IMR-90 (cell line): ENCODE measurements around the gene UGGT2. TPM values are rescaled to one million over a fixed set of nuclear protein-coding genes. Genes with fewer than 3 reads are reported as not detected.

ENCODE experiments used
- ATAC-seq: fragments of 200-7000 bp; cut with Tn5 transposase; 2 replicates; pipeline ENCODE4 v1.9.1; 2020; ENCODE audit warnings: low read depth, mild to moderate bottlenecking, moderate library complexity
- BruUV-seq: library from RNA; stranded (reverse); fragments of 400-500 nt; replicated peaks from 2 replicates; lab custom pipeline; 2021; lab: Mats Ljungman, UMichigan
- CTCF ChIA-PET: fragments of 300-600 bp; formaldehyde crosslinking; extraction: SDS; loops from one replicate; lab custom pipeline; 2021; ENCODE audit warnings: antibody characterized with exemption; lab: Yijun Ruan, JAX
- POLR2A ChIA-PET: fragments of 300-600 bp; sonication (Branson Sonifier 250); formaldehyde crosslinking; loops from one replicate; lab custom pipeline; 2022; ENCODE audit warnings: antibody characterized with exemption; ENCODE audit not compliant: unreplicated experiment; lab: Charles Lee
- DNase-seq: peaks from one replicate; pipeline ENCODE4 v3.0.0; 2013
- H2AFZ ChIP-seq: replicated peaks from 2 replicates; pipeline ENCODE3; 2013; ENCODE audit warnings: low read length, mild to moderate bottlenecking; ENCODE audit not compliant: poor library complexity
- H2AK5ac ChIP-seq: 2 replicates; pipeline ENCODE4 v1.6.1; 2013; ENCODE audit warnings: low read depth, low read length, inconsistent platforms
- H2AK9ac ChIP-seq: replicated peaks from 2 replicates; pipeline ENCODE3; 2013; ENCODE audit warnings: mild to moderate bottlenecking, low read depth, low read length, moderate library complexity; ENCODE audit not compliant: poor library complexity
- H2BK120ac ChIP-seq: 2 replicates; pipeline ENCODE4 v1.6.1; 2013; ENCODE audit warnings: low read depth, low read length, inconsistent platforms
- H2BK15ac ChIP-seq: 3 replicates; pipeline ENCODE4 v1.6.1; 2013; ENCODE audit warnings: low read depth, low read length, inconsistent platforms
- H2BK20ac ChIP-seq: 2 replicates; pipeline ENCODE4 v1.6.1; 2013; ENCODE audit warnings: low read depth, mild to moderate bottlenecking, inconsistent platforms, low read length, moderate library complexity
- H2BK5ac ChIP-seq: 2 replicates; pipeline ENCODE4 v1.6.1; 2013; ENCODE audit warnings: mild to moderate bottlenecking, low read depth, low read length, inconsistent platforms; ENCODE audit not compliant: poor library complexity, severe bottlenecking
- H3K14ac ChIP-seq: replicated peaks from 2 replicates; pipeline ENCODE4 v1.6.1; 2013; ENCODE audit warnings: low read depth, low read length, inconsistent platforms
- H3K18ac ChIP-seq: 2 replicates; pipeline ENCODE4 v1.6.1; 2013; ENCODE audit warnings: low read depth, low read length, control low read depth
- H3K23ac ChIP-seq: 2 replicates; pipeline ENCODE4 v1.6.1; 2013; ENCODE audit warnings: low read depth, low read length, inconsistent platforms
- H3K27ac ChIP-seq: 2 replicates; pipeline ENCODE4 v1.5.1; 2013; ENCODE audit warnings: mild to moderate bottlenecking, control low read depth, low read length; ENCODE audit not compliant: insufficient read depth
- H3K27me3 ChIP-seq: 2 replicates; pipeline ENCODE4 v1.6.1; 2013; ENCODE audit warnings: low read length; ENCODE audit not compliant: control insufficient read depth, insufficient read depth
- H3K36me3 ChIP-seq: 2 replicates; pipeline ENCODE4 v1.6.1; 2013; ENCODE audit warnings: low read length, mixed read lengths; ENCODE audit not compliant: control insufficient read depth, insufficient read depth
- H3K4ac ChIP-seq: 2 replicates; pipeline ENCODE4 v1.6.1; 2013; ENCODE audit warnings: low read depth, low read length, inconsistent platforms
- H3K4me1 ChIP-seq: 2 replicates; pipeline ENCODE4 v1.6.1; 2013; ENCODE audit warnings: low read length, mixed read lengths; ENCODE audit not compliant: control insufficient read depth, insufficient read depth
- H3K4me2 ChIP-seq: 2 replicates; pipeline ENCODE4 v1.6.1; 2013; ENCODE audit warnings: low read depth, mild to moderate bottlenecking, control low read depth, low read length, moderate library complexity
- H3K4me3 ChIP-seq: 2 replicates; pipeline ENCODE4 v1.5.1; 2013; ENCODE audit warnings: low read depth, mild to moderate bottlenecking, control low read depth, low read length, moderate library complexity; ENCODE audit not compliant: insufficient read depth
- H3K56ac ChIP-seq: 2 replicates; pipeline ENCODE4 v1.6.1; 2013; ENCODE audit warnings: low read length, inconsistent platforms; ENCODE audit not compliant: insufficient read depth; ENCODE audit errors: extremely low read depth
- H3K79me1 ChIP-seq, 2 experiments: 2 replicates each; pipeline ENCODE4 v1.6.1; 2013; ENCODE audit warnings: low read length in 2 of 2, inconsistent platforms in 1 of 2, low read depth in 1 of 2
- H3K9ac ChIP-seq: 2 replicates; pipeline ENCODE4 v1.6.1; 2013; ENCODE audit warnings: low read depth, low read length, control low read depth
- H3K9me1 ChIP-seq: 2 replicates; pipeline ENCODE4 v1.6.1; 2013; ENCODE audit warnings: low read length, inconsistent platforms; ENCODE audit not compliant: insufficient read depth
- H3K9me3 ChIP-seq: 2 replicates; pipeline ENCODE4 v1.6.1; 2013; ENCODE audit warnings: low read length; ENCODE audit not compliant: control insufficient read depth, insufficient read depth
- H4K20me1 ChIP-seq: 2 replicates; pipeline ENCODE4 v1.6.1; 2013; ENCODE audit warnings: low read length, inconsistent platforms; ENCODE audit not compliant: insufficient read depth
- H4K5ac ChIP-seq: 2 replicates; pipeline ENCODE4 v1.6.1; 2013; ENCODE audit warnings: mild to moderate bottlenecking, low read depth, low read length, control low read depth
- H4K8ac ChIP-seq, 2 experiments: 2 replicates each; pipeline ENCODE4 v1.6.1; 2013; ENCODE audit warnings: low read depth in 2 of 2, low read length in 2 of 2, control low read depth in 1 of 2, inconsistent platforms in 1 of 2
- H4K91ac ChIP-seq: 2 replicates; pipeline ENCODE4 v1.6.1; 2013; ENCODE audit warnings: low read depth, low read length, inconsistent platforms; ENCODE audit not compliant: insufficient read depth
- BHLHE40 ChIP-seq: fragments of 150-350 bp; IDR thresholded peaks from 2 replicates; pipeline ENCODE4 v1.6.1; 2016; ENCODE audit warnings: mild to moderate bottlenecking, low read depth, low read length
- CEBPB ChIP-seq: IDR thresholded peaks from 2 replicates; pipeline ENCODE4 v1.6.1; 2012; ENCODE audit warnings: low read depth, low read length, improper control_type of control experiment
- CHD1 ChIP-seq: IDR thresholded peaks from 2 replicates; pipeline ENCODE4 v1.6.1; 2012; ENCODE audit warnings: low read depth, low read length, improper control_type of control experiment
- FOS ChIP-seq: fragments of 150-350 bp; IDR thresholded peaks from 2 replicates; pipeline ENCODE4 v1.6.1; 2016; ENCODE audit warnings: low read depth, low read length
- MAFK ChIP-seq: IDR thresholded peaks from 2 replicates; pipeline ENCODE4 v1.6.1; 2012; ENCODE audit warnings: low read depth, low read length, improper control_type of control experiment
- MAZ ChIP-seq: IDR thresholded peaks from 2 replicates; pipeline ENCODE4 v1.6.1; 2012; ENCODE audit warnings: low read depth, mild to moderate bottlenecking, low read length, improper control_type of control experiment, moderate library complexity, borderline replicate concordance
- NFE2L2 ChIP-seq: fragments of 150-350 bp; IDR thresholded peaks from 2 replicates; pipeline ENCODE4 v1.6.1; 2016; ENCODE audit warnings: low read depth, mild to moderate bottlenecking, low read length
- POLR2A ChIP-seq: IDR thresholded peaks from 2 replicates; pipeline ENCODE4 v1.6.1; 2012; ENCODE audit warnings: mild to moderate bottlenecking, low read depth, low read length
- RAD21 ChIP-seq: IDR thresholded peaks from 2 replicates; pipeline ENCODE4 v1.6.1; 2012; ENCODE audit warnings: low read length, improper control_type of control experiment
- RCOR1 ChIP-seq: IDR thresholded peaks from 2 replicates; pipeline ENCODE4 v1.6.1; 2012; ENCODE audit warnings: mild to moderate bottlenecking, low read length, improper control_type of control experiment; ENCODE audit not compliant: insufficient replicate concordance
- RFX5 ChIP-seq: IDR thresholded peaks from 2 replicates; pipeline ENCODE4 v1.8.0; 2012; ENCODE audit warnings: low read depth, mild to moderate bottlenecking, low read length, moderate library complexity
- SMC3 ChIP-seq: fragments of 150-350 bp; IDR thresholded peaks from 2 replicates; pipeline ENCODE4 v1.6.1; 2016; ENCODE audit warnings: low read depth, mild to moderate bottlenecking, antibody characterized with exemption, low read length, moderate library complexity
- USF2 ChIP-seq: fragments of 150-350 bp; IDR thresholded peaks from 2 replicates; pipeline ENCODE4 v1.6.1; 2017; ENCODE audit warnings: mild to moderate bottlenecking, antibody characterized with exemption, low read length, low read depth
- WGBS, 2 experiments: methylation state at CpG; one replicate each; pipeline versions ENCODE4 v1.1.5 to v1.1.7; 2013; ENCODE audit warnings: missing lambda C conversion rate in 2 of 2; ENCODE audit not compliant: insufficient read length in 1 of 2; ENCODE audit errors: extremely low coverage in 2 of 2; 5-methylcytosine and 5-hydroxymethylcytosine counted together
- dilution Hi-C: fragments of 300-500 bp; cut with HindIII; formaldehyde crosslinking; loops from one replicate; pipeline ENCODE4 v1.14.3; 2018; ENCODE audit warnings: low sequenced_read_pairs; ENCODE audit not compliant: unreplicated experiment
- in situ Hi-C: fragments of 300-500 bp; cut with MboI; formaldehyde crosslinking; loops from 3 replicates; pipeline ENCODE4 v1.14.3; 2019; ENCODE audit warnings: low sequenced_read_pairs, inconsistent platforms, mixed read lengths
- intact Hi-C: fragments of 100-400 bp; cut with micrococcal nuclease; formaldehyde crosslinking; loops from 2 replicates; pipeline ENCODE4 v1.10.0; 2022
- polyA plus RNA-seq, 3 experiments: library from polyadenylated mRNA; depleted of rRNA; stranded (reverse); fragments of >200 nt; gene quantifications; 2 replicates each; pipeline ENCODE4 v1.2.3, GENCODE V29; 2012; ENCODE audit warnings: low replicate concordance in 1 of 3
- total RNA-seq: library from RNA; depleted of rRNA; stranded (reverse); fragments of >200 nt; gene quantifications from 2 replicates; pipeline ENCODE4 v1.2.3, GENCODE V29; 2012
- TF ChIP-seq, protein P1 (sequence below): fragments of 150-350 bp; IDR thresholded peaks from 2 replicates; pipeline ENCODE4 v1.6.1; 2016; ENCODE audit warnings: low read depth, mild to moderate bottlenecking, low read length, moderate library complexity, borderline replicate concordance
- TF ChIP-seq, protein P2 (sequence below): conservative IDR thresholded peaks from 2 replicates; pipeline ENCODE4 v1.5.1; 2012; ENCODE audit warnings: mild to moderate bottlenecking, low read depth, low read length, improper control_type of control experiment

UGGT2 gene
- total and polyA plus RNA-seq, 2 of the 4 experiments (the other 2 are of a cell fraction): 21.4 to 40.1 TPM

DNA sequence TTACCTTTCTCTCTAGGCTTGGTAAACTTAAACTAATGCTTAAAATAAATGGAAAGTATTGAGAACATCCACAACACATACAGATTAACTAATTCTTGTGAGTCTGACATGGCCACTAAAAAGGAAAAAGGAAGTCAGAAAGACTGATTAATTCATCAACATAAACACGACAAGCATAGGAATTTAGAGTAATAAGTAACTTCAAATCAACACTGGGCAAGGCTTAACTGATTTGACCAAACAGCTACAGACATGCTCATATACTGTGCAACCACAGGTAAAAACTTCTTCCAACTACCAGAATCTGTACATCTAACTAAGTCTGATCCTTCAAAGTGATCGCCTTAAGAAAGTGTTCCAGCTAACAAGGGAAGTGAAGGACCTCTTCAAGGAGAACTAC is 20.5 kb downstream of the UGGT2 start:
- no peak for ATAC-seq
- H2BK20ac ChIP-seq: no peak overlapping the region
- no peak overlapping the region for H2BK120ac ChIP-seq
- intact Hi-C loops: no loop called here
- H2BK15ac ChIP-seq: no peak overlapping the region
- H3K14ac ChIP-seq: no peak overlapping the region
- H2AFZ ChIP-seq: no peak overlapping the region
- H3K4ac ChIP-seq: no peak overlapping the region
- H4K8ac ChIP-seq: no peak overlapping the region
- H2AK5ac ChIP-seq: no peak overlapping the region
- dilution Hi-C loops: no loop called here
- H4K5ac ChIP-seq: no peak overlapping the region
- no peak overlapping the region for H3K18ac ChIP-seq
- ChIA-PET POLR2A (no interaction called here), CTCF (no interaction called here)
- no CpG with 5 or more reads among the region's 2 CpGs for WGBS, 2 experiments
- no peak overlapping the region for H3K9ac ChIP-seq
- in situ Hi-C loops: loop anchor here (25.0 kb wide), 1 partner anchor 780 kb away; no protein-coding TSS in a partner anchor
- 0 out of 2 replicates have a peak, but pooled peaks cover 2% of the 10 kb centered on the region for H3K36me3 ChIP-seq
- no peak overlapping the region for H3K4me2 ChIP-seq
- H3K9me3 ChIP-seq: no peaks in the 10 kb centered on the region; the same call in 1 of the 2 replicates
- peaks cover 21% of the 10 kb centered on the region for H4K20me1 ChIP-seq
- H3K27ac ChIP-seq: no peak overlapping the region
- no peak overlapping the region for H2AK9ac ChIP-seq
- H3K79me1 ChIP-seq: peaks cover 20 to 40% of the 10 kb centered on the region in 2 experiments
- no peak for DNase-seq
- TF ChIP-seq CEBPB (no peak), USF2 (no peak), CHD1 (no peak), MAZ (no peak), RAD21 (no peak), NFE2L2 (no peak), SMC3 (no peak), RFX5 (no peak), RCOR1 (no peak), MAFK (no peak), POLR2A (no peak), BHLHE40 (no peak), FOS (no peak)
- TF ChIP-seq, protein P1, sequence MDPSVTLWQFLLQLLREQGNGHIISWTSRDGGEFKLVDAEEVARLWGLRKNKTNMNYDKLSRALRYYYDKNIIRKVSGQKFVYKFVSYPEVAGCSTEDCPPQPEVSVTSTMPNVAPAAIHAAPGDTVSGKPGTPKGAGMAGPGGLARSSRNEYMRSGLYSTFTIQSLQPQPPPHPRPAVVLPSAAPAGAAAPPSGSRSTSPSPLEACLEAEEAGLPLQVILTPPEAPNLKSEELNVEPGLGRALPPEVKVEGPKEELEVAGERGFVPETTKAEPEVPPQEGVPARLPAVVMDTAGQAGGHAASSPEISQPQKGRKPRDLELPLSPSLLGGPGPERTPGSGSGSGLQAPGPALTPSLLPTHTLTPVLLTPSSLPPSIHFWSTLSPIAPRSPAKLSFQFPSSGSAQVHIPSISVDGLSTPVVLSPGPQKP: no peak
- TF ChIP-seq, protein P2, sequence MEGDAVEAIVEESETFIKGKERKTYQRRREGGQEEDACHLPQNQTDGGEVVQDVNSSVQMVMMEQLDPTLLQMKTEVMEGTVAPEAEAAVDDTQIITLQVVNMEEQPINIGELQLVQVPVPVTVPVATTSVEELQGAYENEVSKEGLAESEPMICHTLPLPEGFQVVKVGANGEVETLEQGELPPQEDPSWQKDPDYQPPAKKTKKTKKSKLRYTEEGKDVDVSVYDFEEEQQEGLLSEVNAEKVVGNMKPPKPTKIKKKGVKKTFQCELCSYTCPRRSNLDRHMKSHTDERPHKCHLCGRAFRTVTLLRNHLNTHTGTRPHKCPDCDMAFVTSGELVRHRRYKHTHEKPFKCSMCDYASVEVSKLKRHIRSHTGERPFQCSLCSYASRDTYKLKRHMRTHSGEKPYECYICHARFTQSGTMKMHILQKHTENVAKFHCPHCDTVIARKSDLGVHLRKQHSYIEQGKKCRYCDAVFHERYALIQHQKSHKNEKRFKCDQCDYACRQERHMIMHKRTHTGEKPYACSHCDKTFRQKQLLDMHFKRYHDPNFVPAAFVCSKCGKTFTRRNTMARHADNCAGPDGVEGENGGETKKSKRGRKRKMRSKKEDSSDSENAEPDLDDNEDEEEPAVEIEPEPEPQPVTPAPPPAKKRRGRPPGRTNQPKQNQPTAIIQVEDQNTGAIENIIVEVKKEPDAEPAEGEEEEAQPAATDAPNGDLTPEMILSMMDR: no peak
- H3K56ac ChIP-seq: no peak overlapping the region
- H3K4me3 ChIP-seq: no peak overlapping the region
- BruUV-seq: no TSS peak
- no peak overlapping the region for H2BK5ac ChIP-seq
- no peaks in the 10 kb centered on the region for H3K9me1 ChIP-seq
- no peaks in the 10 kb centered on the region for H3K4me1 ChIP-seq
- no peak overlapping the region for H4K91ac ChIP-seq
- no peak overlapping the region for H3K23ac ChIP-seq
- no peaks in the 10 kb centered on the region for H3K27me3 ChIP-seq
